GM12892 (cell line): Measurements from ENCODE around the gene GTF2A1.
"Not testable (repeated sequence)": the region's sequence is repeated elsewhere in the genome, so short reads cannot be mapped to it uniquely, and the experiment has no call there.

ENCODE experiments used
- POLR2A ChIP-seq: IDR thresholded peaks from 2 replicates; pipeline ENCODE4 v1.6.1; 2011; ENCODE audit warnings: low read depth, low read length, control low read depth
- POLR2AphosphoS5 ChIP-seq: IDR thresholded peaks from 2 replicates; pipeline ENCODE4 v1.6.1; 2011; ENCODE audit warnings: low read depth, low read length, control low read depth
- TAF1 ChIP-seq: IDR thresholded peaks from 2 replicates; pipeline ENCODE4 v1.6.1; 2011; ENCODE audit warnings: low read depth, mild to moderate bottlenecking, control low read depth, low read length, borderline replicate concordance

DNA sequence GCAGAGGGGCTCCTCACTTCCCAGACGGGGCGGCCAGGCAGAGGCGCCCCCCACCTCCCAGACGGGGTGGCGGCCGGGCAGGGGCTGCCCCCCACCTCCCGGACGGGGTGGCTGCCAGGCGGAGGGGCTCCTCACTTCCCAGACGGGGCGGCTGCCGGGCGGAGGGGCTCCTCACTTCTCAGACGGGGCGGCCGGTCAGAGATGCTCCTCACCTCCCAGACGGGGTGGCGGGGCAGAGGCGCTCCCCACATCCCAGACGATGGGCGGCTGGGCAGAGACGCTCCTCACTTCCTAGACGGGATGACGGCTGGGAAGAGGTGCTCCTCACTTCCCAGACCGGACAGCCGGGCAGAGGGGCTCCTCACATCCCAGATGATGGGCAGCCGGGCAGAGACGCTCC lies 23.7 kb upstream of the GTF2A1 start:
- TF ChIP-seq POLR2A, TAF1, POLR2AphosphoS5: not testable (repeated sequence)
